Measurements from ENCODE around the gene CDH4.

DNA sequence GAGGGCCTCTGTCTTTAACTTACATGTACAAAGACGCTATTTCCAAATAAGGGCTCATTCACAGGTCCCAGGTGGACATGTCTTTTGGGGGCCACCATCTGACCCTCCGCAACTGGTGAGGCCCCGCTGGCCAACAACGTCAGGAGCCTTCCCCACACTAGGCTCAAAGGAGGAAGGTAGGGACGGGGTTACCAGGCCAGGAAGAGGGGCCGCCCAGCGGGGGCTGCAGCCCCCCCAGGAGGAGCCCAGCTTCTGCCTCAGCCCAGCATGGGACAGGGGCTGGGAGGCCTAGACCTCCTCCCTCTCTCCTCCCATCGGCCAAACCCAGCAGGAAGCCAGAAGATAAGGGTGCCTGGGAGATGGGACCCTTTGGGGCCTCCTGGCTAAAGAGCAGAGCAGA, 670.9 kb downstream of the CDH4 start:
- TF ChIP-seq POLR2A (IDR thresholded peaks at IDR 0.05) = no peak
- TF ChIP-seq, protein P1, sequence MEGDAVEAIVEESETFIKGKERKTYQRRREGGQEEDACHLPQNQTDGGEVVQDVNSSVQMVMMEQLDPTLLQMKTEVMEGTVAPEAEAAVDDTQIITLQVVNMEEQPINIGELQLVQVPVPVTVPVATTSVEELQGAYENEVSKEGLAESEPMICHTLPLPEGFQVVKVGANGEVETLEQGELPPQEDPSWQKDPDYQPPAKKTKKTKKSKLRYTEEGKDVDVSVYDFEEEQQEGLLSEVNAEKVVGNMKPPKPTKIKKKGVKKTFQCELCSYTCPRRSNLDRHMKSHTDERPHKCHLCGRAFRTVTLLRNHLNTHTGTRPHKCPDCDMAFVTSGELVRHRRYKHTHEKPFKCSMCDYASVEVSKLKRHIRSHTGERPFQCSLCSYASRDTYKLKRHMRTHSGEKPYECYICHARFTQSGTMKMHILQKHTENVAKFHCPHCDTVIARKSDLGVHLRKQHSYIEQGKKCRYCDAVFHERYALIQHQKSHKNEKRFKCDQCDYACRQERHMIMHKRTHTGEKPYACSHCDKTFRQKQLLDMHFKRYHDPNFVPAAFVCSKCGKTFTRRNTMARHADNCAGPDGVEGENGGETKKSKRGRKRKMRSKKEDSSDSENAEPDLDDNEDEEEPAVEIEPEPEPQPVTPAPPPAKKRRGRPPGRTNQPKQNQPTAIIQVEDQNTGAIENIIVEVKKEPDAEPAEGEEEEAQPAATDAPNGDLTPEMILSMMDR (IDR thresholded peaks at IDR 0.05) = no peak
- no peak for TF ChIP-seq POLR2AphosphoS5 (IDR thresholded peaks at IDR 0.05)

Data from upper lobe of left lung (tissue), 4 donors.